ENCODE results near the gene PCGF1. TPM values are rescaled to one million over a fixed set of nuclear protein-coding genes. Genes with fewer than 3 reads are reported as not detected.

Gene PCGF1
- total and polyA plus RNA-seq, 2 of the 13 experiments (the other 11 are each of a cell fraction or from before 2014, with no cell fraction given) = 20.4 to 22.6 TPM

DNA sequence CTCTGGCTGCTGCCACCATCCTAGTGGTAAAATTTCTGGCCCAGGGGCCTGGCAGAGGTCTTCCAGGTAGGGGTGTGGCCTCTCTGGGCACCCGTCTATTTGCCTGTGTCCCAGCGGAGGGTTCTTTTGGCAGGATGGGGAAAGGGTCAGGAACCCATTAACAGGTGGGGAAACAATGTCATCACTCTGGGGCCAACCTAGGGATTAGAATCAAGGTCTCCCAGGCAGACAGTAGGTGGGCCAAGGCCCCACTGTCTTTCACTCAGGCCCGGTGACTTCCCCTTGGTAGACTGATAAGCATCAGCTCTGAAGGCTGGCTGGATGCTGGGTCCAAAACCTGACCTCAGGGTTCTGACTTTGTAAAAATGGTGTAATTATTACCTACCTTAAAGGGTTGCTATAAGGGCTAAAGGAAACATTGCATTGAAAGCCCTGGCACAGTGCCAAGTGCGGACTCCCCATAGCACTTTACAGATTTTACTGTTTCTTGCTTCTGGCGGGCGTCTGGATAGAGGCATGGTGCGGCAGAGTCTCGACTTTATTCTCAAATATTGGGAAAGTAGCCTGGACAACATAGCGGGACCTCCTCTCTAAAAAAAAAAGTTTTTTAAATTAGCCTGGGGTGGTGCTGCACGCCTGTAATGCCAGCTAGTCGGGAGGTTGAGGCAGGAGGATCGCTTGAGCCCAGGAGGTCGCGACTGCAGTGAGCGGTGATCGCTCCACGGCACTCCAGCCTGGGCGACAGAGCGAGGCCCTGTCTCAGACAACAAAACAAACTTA, 10.3 kb downstream of the PCGF1 start (continued):
- TF ChIP-seq POLR2G (IDR thresholded peaks at IDR 0.05; ENCODE audit: low read depth, low read length) (peak; percentile 29), AHR (CRISPR knock-in tag; IDR thresholded peaks at IDR 0.05) (no peak), KAT7 (CRISPR knock-in tag; IDR thresholded peaks at IDR 0.05; ENCODE audit: borderline replicate concordance) (0 out of 2 replicates have a peak, but pooled peaks have one; percentile 35), HDAC1 (CRISPR knock-in tag; IDR thresholded peaks at IDR 0.05) (no peak; the same call in 1 of the 2 replicates), RFXANK (CRISPR knock-in tag; IDR thresholded peaks at IDR 0.05) (no peak), MBNL3 (CRISPR knock-in tag; conservative IDR thresholded peaks at IDR 0.05) (no peak), PTBP1 (IDR thresholded peaks at IDR 0.05; ENCODE audit: low read depth, low read length, poor library complexity, severe bottlenecking) (no peak), FLYWCH1 (CRISPR knock-in tag; IDR thresholded peaks at IDR 0.05) (peak; percentile 82; the same call in 1 of the 2 replicates), ZSCAN30 (CRISPR knock-in tag; IDR thresholded peaks at IDR 0.05) (peak; percentile 4; the same call in 1 of the 2 replicates), RFXAP (CRISPR knock-in tag; IDR thresholded peaks at IDR 0.05; ENCODE audit: borderline replicate concordance) (no peak), ZNF879 (CRISPR knock-in tag; IDR thresholded peaks at IDR 0.05) (no peak; the same call in 1 of the 2 replicates), HOXA3 (CRISPR knock-in tag; IDR thresholded peaks at IDR 0.05) (peak; percentile 35; the same call in 1 of the 2 replicates), ZNF891 (CRISPR knock-in tag; IDR thresholded peaks at IDR 0.05) (no peak), GATAD1 (CRISPR knock-in tag; IDR thresholded peaks at IDR 0.05) (peak; percentile 21; the same call in 1 of the 2 replicates), ONECUT2 (CRISPR knock-in tag; IDR thresholded peaks at IDR 0.05) (no peak), CAMTA2 (CRISPR knock-in tag; IDR thresholded peaks at IDR 0.05; ENCODE audit: borderline replicate concordance) (peak; percentile 72; the same call in 1 of the 2 replicates), FOXA3 (CRISPR knock-in tag; IDR thresholded peaks at IDR 0.05) (peak; percentile 20; the same call in 1 of the 2 replicates), RXRA (CRISPR knock-in tag; IDR thresholded peaks at IDR 0.05) (peak; percentile 54; the same call in 1 of the 2 replicates), SMYD3 (CRISPR knock-in tag; IDR thresholded peaks at IDR 0.05) (no peak), MEF2D (CRISPR knock-in tag; IDR thresholded peaks at IDR 0.05) (no peak), CENPT (CRISPR knock-in tag; IDR thresholded peaks at IDR 0.05; ENCODE audit: low read depth) (0 out of 2 replicates have a peak, but pooled peaks have one; percentile 34), ETV6 (CRISPR knock-in tag; conservative IDR thresholded peaks at IDR 0.05) (0 out of 2 replicates have a peak, but pooled peaks have one; percentile 36), ZNF224 (CRISPR knock-in tag; IDR thresholded peaks at IDR 0.05) (no peak; the same call in 1 of the 2 replicates), ZNF543 (CRISPR knock-in tag; IDR thresholded peaks at IDR 0.05) (no peak; the same call in 1 of the 2 replicates), TAF15 (IDR thresholded peaks at IDR 0.05; ENCODE audit: low read depth, low read length, poor library complexity, severe bottlenecking) (peak; percentile 0)
- TF ChIP-seq, protein P1, sequence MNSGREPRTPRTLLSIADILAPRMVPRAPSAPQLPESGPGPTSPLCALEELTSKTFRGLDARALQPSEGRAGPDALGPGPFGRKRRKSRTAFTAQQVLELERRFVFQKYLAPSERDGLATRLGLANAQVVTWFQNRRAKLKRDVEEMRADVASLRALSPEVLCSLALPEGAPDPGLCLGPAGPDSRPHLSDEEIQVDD (CRISPR knock-in tag; IDR thresholded peaks at IDR 0.05; ENCODE audit: borderline replicate concordance) = no peak
- TF ChIP-seq, protein P2, sequence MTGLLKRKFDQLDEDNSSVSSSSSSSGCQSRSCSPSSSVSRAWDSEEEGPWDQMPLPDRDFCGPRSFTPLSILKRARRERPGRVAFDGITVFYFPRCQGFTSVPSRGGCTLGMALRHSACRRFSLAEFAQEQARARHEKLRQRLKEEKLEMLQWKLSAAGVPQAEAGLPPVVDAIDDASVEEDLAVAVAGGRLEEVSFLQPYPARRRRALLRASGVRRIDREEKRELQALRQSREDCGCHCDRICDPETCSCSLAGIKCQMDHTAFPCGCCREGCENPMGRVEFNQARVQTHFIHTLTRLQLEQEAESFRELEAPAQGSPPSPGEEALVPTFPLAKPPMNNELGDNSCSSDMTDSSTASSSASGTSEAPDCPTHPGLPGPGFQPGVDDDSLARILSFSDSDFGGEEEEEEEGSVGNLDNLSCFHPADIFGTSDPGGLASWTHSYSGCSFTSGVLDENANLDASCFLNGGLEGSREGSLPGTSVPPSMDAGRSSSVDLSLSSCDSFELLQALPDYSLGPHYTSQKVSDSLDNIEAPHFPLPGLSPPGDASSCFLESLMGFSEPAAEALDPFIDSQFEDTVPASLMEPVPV (CRISPR knock-in tag; IDR thresholded peaks at IDR 0.05) = 0 out of 2 replicates have a peak, but pooled peaks have one; percentile 59
- TF ChIP-seq, protein P3, sequence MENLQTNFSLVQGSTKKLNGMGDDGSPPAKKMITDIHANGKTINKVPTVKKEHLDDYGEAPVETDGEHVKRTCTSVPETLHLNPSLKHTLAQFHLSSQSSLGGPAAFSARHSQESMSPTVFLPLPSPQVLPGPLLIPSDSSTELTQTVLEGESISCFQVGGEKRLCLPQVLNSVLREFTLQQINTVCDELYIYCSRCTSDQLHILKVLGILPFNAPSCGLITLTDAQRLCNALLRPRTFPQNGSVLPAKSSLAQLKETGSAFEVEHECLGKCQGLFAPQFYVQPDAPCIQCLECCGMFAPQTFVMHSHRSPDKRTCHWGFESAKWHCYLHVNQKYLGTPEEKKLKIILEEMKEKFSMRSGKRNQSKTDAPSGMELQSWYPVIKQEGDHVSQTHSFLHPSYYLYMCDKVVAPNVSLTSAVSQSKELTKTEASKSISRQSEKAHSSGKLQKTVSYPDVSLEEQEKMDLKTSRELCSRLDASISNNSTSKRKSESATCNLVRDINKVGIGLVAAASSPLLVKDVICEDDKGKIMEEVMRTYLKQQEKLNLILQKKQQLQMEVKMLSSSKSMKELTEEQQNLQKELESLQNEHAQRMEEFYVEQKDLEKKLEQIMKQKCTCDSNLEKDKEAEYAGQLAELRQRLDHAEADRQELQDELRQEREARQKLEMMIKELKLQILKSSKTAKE (CRISPR knock-in tag; IDR thresholded peaks at IDR 0.05; ENCODE audit: borderline replicate concordance) = peak; percentile 68; the same call in 1 of the 2 replicates
